HL-60/S4 (cell line): ENCODE data around the gene SPEN.

Experiments used
- in situ Hi-C: fragments of 300-500 bp; cut with MboI; formaldehyde crosslinking; loops from 2 replicates; pipeline ENCODE4 v1.14.3; 2022; ENCODE audit warnings: low sequenced_read_pairs

The SPEN gene

GRCh38 chr1:15934211-15935055, 86.9 kb downstream of the SPEN start:
- in situ Hi-C loops = no loop called here

GRCh38 chr1:15935056-15935950, 87.8 kb downstream of the SPEN start:
- in situ Hi-C loops = no loop called here

- in situ Hi-C loops = no loop called here
Observed at GRCh38 chr1:15936025-15936424, 88.5 kb downstream of the SPEN start.

GRCh38 chr1:15937146-15937545, 89.6 kb downstream of the SPEN start:
- in situ Hi-C loops = no loop called here

- in situ Hi-C loops = no loop called here
Observed at GRCh38 chr1:15937706-15938168, 90.2 kb downstream of the SPEN start.

- in situ Hi-C loops = no loop called here
Observed at GRCh38 chr1:15938628-15939161, 91.2 kb downstream of the SPEN start.

GRCh38 chr1:15939181-15940109, 91.9 kb downstream of the SPEN start:
- in situ Hi-C loops = no loop called here

- in situ Hi-C loops = no loop called here
Observed at GRCh38 chr1:15940110-15941043, 92.9 kb downstream of the SPEN start.

GRCh38 chr1:15941044-15941840, 93.7 kb downstream of the SPEN start:
- in situ Hi-C loops = no loop called here

GRCh38 chr1:15941899-15942660, 94.6 kb downstream of the SPEN start:
- in situ Hi-C loops = no loop called here

- in situ Hi-C loops = no loop called here
Observed at GRCh38 chr1:15942661-15943327, 95.3 kb downstream of the SPEN start.

- in situ Hi-C loops = no loop called here
Observed at GRCh38 chr1:15943328-15943991, 96.0 kb downstream of the SPEN start.

- in situ Hi-C loops = no loop called here
Observed at GRCh38 chr1:15943992-15944307, 96.4 kb downstream of the SPEN start.

GRCh38 chr1:15944308-15945010, 97.0 kb downstream of the SPEN start:
- in situ Hi-C loops = no loop called here

GRCh38 chr1:15945011-15945831, 97.7 kb downstream of the SPEN start:
- in situ Hi-C loops = no loop called here
